Measurements from ENCODE around the gene ZFP36L1.

ZFP36L1 gene, protein sequence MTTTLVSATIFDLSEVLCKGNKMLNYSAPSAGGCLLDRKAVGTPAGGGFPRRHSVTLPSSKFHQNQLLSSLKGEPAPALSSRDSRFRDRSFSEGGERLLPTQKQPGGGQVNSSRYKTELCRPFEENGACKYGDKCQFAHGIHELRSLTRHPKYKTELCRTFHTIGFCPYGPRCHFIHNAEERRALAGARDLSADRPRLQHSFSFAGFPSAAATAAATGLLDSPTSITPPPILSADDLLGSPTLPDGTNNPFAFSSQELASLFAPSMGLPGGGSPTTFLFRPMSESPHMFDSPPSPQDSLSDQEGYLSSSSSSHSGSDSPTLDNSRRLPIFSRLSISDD

DNA sequence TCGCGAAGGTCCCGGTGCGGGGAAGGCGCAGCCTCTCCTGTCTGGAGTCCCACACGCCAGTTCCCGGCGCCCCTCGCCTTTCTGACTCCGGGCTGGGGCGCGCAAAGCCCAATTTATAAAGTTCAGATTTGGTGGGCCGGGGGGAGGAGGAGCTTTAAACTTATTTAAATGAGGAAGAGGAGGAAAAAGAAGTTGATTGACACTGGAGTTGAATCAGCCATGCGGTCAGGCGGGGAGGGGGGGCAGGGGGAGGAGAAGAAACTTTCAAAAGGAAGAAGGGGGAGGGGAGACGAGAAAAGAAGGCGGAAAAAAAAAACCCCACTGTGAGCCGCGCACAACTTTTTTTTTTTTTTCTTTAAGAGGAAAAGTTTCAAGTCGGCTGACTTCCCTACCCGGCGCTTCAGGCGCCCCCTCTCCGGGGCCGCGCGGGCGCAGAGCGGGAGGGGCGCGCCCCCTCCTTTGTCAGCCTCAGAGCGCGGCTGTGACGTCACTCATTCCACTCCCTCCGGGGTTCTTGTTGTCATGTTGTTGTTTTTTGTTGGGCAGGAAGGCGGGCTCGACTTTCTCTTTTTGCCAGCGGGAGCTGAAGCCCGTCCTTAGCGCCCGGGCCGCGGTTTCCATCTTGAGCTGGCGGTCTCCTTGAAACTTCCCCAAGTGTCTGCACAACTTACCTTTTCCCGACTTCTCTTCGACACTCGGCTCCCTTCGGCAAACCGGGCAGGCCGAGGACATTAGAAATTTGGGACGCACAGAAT is at the start of gene ZFP36L1:
ZFP36L1 (minus strand) TSS at position 89 of the 755 bp plus-strand sequence. CDS start 129 bp downstream, outside the sequence.
- peak; percentile 20 for ATAC-seq (ENCODE audit: low read depth)
- Histone ChIP-seq H3K9me3 (ENCODE audit: severe bottlenecking) (no peaks in the 10 kb centered on the region), H3K36me3 (ENCODE audit: low read depth) (peaks cover 48% of the 10 kb centered on the region), H3K27ac (ENCODE audit: poor library complexity, severe bottlenecking) (peak within 1 kb of the TSS; percentile 99), H3K4me1 (ENCODE audit: insufficient read depth, poor library complexity, severe bottlenecking) (peaks cover 4% of the 10 kb centered on the region), H3K4me3 (ENCODE audit: severe bottlenecking) (peak within 1 kb of the TSS; percentile 82), H3K27me3 (ENCODE audit: insufficient read depth, poor library complexity, severe bottlenecking) (no peaks in the 10 kb centered on the region)
- peak; percentile 94 for DNase-seq (ENCODE audit: low spot score)
- TF ChIP-seq, protein P1, sequence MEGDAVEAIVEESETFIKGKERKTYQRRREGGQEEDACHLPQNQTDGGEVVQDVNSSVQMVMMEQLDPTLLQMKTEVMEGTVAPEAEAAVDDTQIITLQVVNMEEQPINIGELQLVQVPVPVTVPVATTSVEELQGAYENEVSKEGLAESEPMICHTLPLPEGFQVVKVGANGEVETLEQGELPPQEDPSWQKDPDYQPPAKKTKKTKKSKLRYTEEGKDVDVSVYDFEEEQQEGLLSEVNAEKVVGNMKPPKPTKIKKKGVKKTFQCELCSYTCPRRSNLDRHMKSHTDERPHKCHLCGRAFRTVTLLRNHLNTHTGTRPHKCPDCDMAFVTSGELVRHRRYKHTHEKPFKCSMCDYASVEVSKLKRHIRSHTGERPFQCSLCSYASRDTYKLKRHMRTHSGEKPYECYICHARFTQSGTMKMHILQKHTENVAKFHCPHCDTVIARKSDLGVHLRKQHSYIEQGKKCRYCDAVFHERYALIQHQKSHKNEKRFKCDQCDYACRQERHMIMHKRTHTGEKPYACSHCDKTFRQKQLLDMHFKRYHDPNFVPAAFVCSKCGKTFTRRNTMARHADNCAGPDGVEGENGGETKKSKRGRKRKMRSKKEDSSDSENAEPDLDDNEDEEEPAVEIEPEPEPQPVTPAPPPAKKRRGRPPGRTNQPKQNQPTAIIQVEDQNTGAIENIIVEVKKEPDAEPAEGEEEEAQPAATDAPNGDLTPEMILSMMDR (IDR thresholded peaks at IDR 0.05; ENCODE audit: poor library complexity, severe bottlenecking): no peak

DNA sequence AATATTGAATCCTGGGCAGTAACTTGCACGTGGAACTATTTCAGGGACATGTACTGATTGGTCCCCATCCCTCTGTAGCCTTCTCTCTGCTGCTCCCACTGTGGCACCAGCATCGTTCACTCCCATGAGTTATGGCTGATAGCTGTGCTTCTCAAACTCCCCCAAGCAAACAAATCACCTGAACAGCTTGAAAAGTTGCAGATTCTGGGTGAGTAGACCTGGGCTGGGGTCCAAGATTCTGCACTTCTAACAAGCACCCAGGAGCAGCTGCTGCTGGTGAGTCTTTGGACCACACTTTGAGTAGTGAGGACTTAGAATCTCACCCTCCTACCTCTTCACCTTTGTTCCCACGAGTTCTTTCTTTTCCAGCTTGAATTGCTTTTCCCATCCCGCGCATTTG is 49.4 kb upstream of the ZFP36L1 start:
- H3K4me3 ChIP-seq (ENCODE audit: severe bottlenecking): no peak overlapping the region
- ATAC-seq (ENCODE audit: low read depth) (no peak), DNase-seq (ENCODE audit: low spot score) (no peak)
- no peaks in the 10 kb centered on the region for H3K9me3 ChIP-seq (ENCODE audit: severe bottlenecking)
- H3K27me3 ChIP-seq (ENCODE audit: insufficient read depth, poor library complexity, severe bottlenecking): no peaks in the 10 kb centered on the region
- no peak overlapping the region for H3K27ac ChIP-seq (ENCODE audit: poor library complexity, severe bottlenecking)
- H3K36me3 ChIP-seq (ENCODE audit: low read depth): no peaks in the 10 kb centered on the region
- TF ChIP-seq, protein P1 (IDR thresholded peaks at IDR 0.05; ENCODE audit: poor library complexity, severe bottlenecking): no peak
- H3K4me1 ChIP-seq (ENCODE audit: insufficient read depth, poor library complexity, severe bottlenecking): no peaks in the 10 kb centered on the region

GRCh38 chr14:68841016-68841809 is 48.3 kb upstream of the ZFP36L1 start:
- TF ChIP-seq, protein P1 (IDR thresholded peaks at IDR 0.05; ENCODE audit: poor library complexity, severe bottlenecking): no peak
- 0 out of 3 replicates have a peak, but pooled peaks have one; percentile 20 for ATAC-seq (ENCODE audit: low read depth)

DNA sequence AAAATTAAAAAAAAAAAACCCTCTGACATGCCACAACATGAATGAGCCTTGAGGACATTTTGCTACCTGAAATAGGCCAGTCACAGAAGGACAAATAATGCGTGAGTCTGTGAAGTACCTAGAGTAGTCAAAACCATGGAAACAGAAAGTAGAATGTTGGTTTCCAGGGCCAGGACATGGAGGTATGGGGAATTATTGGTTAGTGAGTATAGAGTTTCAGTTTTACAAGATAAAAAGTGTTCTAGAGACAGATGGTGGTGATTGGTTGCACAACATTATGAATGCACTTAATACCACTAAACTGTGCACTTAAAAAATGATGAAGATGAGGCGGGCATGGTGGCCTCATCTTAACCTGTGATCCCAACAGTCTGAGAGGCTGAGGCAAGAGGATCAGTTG is 47.6 kb upstream of the ZFP36L1 start:
- H3K27ac ChIP-seq (ENCODE audit: poor library complexity, severe bottlenecking): no peak overlapping the region
- TF ChIP-seq, protein P1 (IDR thresholded peaks at IDR 0.05; ENCODE audit: poor library complexity, severe bottlenecking): no peak
- H3K4me1 ChIP-seq (ENCODE audit: insufficient read depth, poor library complexity, severe bottlenecking): no peaks in the 10 kb centered on the region
- no peak for ATAC-seq (ENCODE audit: low read depth)
- H3K36me3 ChIP-seq (ENCODE audit: low read depth): peaks cover 3% of the 10 kb centered on the region; the same call in 1 of the 2 replicates
- peaks cover 10% of the 10 kb centered on the region for H3K9me3 ChIP-seq (ENCODE audit: severe bottlenecking)
- H3K27me3 ChIP-seq (ENCODE audit: insufficient read depth, poor library complexity, severe bottlenecking): no peaks in the 10 kb centered on the region
- no peak overlapping the region for H3K4me3 ChIP-seq (ENCODE audit: severe bottlenecking)
- DNase-seq (ENCODE audit: low spot score): no peak

More at GRCh38 chr14:68841016-68841809, 48.3 kb upstream of the ZFP36L1 start:
- peaks cover 6% of the 10 kb centered on the region for H3K9me3 ChIP-seq (ENCODE audit: severe bottlenecking)
- DNase-seq (ENCODE audit: low spot score): no peak
- H3K27me3 ChIP-seq (ENCODE audit: insufficient read depth, poor library complexity, severe bottlenecking): no peaks in the 10 kb centered on the region
- no peak overlapping the region for H3K27ac ChIP-seq (ENCODE audit: poor library complexity, severe bottlenecking)
- no peaks in the 10 kb centered on the region for H3K4me1 ChIP-seq (ENCODE audit: insufficient read depth, poor library complexity, severe bottlenecking)
- no peak overlapping the region for H3K4me3 ChIP-seq (ENCODE audit: severe bottlenecking)
- no peaks in the 10 kb centered on the region for H3K36me3 ChIP-seq (ENCODE audit: low read depth)

All from RWPE2 (cell line).